K562 treated with DMSO at 1 percent for 4 hours (cell line): Measurements from ENCODE around the gene USP17L27. TPM values are rescaled to one million over a fixed set of nuclear protein-coding genes. Genes with fewer than 3 reads are reported as not detected.

Experiments
- total RNA-seq: library from RNA; unstranded; fragments of 300-600 nt; gene quantifications from 2 replicates; pipeline ENCODE4 v1.2.3, GENCODE V29; 2022; ENCODE audit not compliant: insufficient read depth

USP17L27 gene, protein sequence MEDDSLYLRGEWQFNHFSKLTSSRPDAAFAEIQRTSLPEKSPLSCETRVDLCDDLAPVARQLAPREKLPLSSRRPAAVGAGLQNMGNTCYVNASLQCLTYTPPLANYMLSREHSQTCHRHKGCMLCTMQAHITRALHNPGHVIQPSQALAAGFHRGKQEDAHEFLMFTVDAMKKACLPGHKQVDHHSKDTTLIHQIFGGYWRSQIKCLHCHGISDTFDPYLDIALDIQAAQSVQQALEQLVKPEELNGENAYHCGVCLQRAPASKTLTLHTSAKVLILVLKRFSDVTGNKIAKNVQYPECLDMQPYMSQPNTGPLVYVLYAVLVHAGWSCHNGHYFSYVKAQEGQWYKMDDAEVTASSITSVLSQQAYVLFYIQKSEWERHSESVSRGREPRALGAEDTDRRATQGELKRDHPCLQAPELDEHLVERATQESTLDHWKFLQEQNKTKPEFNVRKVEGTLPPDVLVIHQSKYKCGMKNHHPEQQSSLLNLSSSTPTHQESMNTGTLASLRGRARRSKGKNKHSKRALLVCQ
- total RNA-seq, result not detected in 2 replicates

DNA sequence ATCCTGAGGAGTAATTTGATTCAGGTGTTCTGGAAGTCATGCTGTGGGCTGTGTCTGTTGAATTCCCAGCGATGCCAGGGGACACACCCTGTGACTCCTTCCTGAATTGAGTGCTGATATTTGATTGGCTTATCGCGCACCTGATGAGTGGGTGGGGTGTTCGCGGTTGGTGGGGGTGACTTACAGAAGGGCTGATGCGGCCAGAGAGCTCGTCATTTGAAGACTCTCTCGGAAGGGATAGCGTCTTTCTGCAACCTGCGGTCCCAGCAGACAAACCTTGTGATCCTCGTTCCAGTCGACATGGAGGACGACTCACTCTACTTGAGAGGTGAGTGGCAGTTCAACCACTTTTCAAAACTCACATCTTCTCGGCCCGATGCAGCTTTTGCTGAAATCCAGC, at the start of gene USP17L27:
Gene USP17L27 (plus strand): TSS at position 301 of the 400 bp plus-strand sequence. CDS start 0 bp downstream, at position 301.

DNA sequence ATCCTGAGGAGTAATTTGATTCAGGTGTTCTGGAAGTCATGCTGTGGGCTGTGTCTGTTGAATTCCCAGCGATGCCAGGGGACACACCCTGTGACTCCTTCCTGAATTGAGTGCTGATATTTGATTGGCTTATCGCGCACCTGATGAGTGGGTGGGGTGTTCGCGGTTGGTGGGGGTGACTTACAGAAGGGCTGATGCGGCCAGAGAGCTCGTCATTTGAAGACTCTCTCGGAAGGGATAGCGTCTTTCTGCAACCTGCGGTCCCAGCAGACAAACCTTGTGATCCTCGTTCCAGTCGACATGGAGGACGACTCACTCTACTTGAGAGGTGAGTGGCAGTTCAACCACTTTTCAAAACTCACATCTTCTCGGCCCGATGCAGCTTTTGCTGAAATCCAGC, 19.1 kb upstream of the USP17L27 start, which contains the start of gene USP17L24:
Gene USP17L24 (plus strand): TSS at position 301 of the 400 bp plus-strand sequence. CDS start 0 bp downstream, at position 301.

DNA sequence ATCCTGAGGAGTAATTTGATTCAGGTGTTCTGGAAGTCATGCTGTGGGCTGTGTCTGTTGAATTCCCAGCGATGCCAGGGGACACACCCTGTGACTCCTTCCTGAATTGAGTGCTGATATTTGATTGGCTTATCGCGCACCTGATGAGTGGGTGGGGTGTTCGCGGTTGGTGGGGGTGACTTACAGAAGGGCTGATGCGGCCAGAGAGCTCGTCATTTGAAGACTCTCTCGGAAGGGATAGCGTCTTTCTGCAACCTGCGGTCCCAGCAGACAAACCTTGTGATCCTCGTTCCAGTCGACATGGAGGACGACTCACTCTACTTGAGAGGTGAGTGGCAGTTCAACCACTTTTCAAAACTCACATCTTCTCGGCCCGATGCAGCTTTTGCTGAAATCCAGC, 14.3 kb upstream of the USP17L27 start, which contains the start of gene USP17L25:
Gene USP17L25 (plus strand): TSS at position 301 of the 400 bp plus-strand sequence. CDS start 0 bp downstream, at position 301.

DNA sequence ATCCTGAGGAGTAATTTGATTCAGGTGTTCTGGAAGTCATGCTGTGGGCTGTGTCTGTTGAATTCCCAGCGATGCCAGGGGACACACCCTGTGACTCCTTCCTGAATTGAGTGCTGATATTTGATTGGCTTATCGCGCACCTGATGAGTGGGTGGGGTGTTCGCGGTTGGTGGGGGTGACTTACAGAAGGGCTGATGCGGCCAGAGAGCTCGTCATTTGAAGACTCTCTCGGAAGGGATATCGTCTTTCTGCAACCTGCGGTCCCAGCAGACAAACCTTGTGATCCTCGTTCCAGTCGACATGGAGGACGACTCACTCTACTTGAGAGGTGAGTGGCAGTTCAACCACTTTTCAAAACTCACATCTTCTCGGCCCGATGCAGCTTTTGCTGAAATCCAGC, 9.6 kb upstream of the USP17L27 start, which contains the start of gene USP17L26:
Gene USP17L26 (plus strand): TSS at position 301 of the 400 bp plus-strand sequence. CDS start 0 bp downstream, at position 301.

DNA sequence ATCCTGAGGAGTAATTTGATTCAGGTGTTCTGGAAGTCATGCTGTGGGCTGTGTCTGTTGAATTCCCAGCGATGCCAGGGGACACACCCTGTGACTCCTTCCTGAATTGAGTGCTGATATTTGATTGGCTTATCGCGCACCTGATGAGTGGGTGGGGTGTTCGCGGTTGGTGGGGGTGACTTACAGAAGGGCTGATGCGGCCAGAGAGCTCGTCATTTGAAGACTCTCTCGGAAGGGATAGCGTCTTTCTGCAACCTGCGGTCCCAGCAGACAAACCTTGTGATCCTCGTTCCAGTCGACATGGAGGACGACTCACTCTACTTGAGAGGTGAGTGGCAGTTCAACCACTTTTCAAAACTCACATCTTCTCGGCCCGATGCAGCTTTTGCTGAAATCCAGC, 4.8 kb upstream of the USP17L27 start, which contains the start of gene USP17L5:
Gene USP17L5 (plus strand): TSS at position 301 of the 400 bp plus-strand sequence. CDS start 0 bp downstream, at position 301.

DNA sequence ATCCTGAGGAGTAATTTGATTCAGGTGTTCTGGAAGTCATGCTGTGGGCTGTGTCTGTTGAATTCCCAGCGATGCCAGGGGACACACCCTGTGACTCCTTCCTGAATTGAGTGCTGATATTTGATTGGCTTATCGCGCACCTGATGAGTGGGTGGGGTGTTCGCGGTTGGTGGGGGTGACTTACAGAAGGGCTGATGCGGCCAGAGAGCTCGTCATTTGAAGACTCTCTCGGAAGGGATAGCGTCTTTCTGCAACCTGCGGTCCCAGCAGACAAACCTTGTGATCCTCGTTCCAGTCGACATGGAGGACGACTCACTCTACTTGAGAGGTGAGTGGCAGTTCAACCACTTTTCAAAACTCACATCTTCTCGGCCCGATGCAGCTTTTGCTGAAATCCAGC, 4.6 kb downstream of the USP17L27 start, which contains the start of gene USP17L28:
Gene USP17L28 (plus strand): TSS at position 301 of the 400 bp plus-strand sequence. CDS start 0 bp downstream, at position 301.

DNA sequence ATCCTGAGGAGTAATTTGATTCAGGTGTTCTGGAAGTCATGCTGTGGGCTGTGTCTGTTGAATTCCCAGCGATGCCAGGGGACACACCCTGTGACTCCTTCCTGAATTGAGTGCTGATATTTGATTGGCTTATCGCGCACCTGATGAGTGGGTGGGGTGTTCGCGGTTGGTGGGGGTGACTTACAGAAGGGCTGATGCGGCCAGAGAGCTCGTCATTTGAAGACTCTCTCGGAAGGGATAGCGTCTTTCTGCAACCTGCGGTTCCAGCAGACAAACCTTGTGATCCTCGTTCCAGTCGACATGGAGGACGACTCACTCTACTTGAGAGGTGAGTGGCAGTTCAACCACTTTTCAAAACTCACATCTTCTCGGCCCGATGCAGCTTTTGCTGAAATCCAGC, 9.4 kb downstream of the USP17L27 start, which contains the start of gene USP17L29:
Gene USP17L29 (plus strand): TSS at position 301 of the 400 bp plus-strand sequence. CDS start 0 bp downstream, at position 301.

DNA sequence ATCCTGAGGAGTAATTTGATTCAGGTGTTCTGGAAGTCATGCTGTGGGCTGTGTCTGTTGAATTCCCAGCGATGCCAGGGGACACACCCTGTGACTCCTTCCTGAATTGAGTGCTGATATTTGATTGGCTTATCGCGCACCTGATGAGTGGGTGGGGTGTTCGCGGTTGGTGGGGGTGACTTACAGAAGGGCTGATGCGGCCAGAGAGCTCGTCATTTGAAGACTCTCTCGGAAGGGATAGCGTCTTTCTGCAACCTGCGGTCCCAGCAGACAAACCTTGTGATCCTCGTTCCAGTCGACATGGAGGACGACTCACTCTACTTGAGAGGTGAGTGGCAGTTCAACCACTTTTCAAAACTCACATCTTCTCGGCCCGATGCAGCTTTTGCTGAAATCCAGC, 18.9 kb downstream of the USP17L27 start, which contains the start of gene USP17L30:
Gene USP17L30 (plus strand): TSS at position 301 of the 400 bp plus-strand sequence. CDS start 0 bp downstream, at position 301.

Other genes starting within 250 kb of the USP17L27 start
- not detected in 2 replicates for gene FAM90A26, start 173.7 kb upstream of the USP17L27 start, total RNA-seq
- not detected in 2 replicates for gene USP17L10, start 133.5 kb upstream of the USP17L27 start, total RNA-seq
- gene USP17L11, start 128.7 kb upstream of the USP17L27 start, total RNA-seq, result not detected in 2 replicates
- not detected in 2 replicates for gene USP17L12, start 124.0 kb upstream of the USP17L27 start, total RNA-seq
- not detected in 2 replicates for gene USP17L13, start 119.3 kb upstream of the USP17L27 start, total RNA-seq
- gene USP17L15, start 109.8 kb upstream of the USP17L27 start, total RNA-seq, result not detected in 2 replicates
- not detected in 2 replicates for gene USP17L17, start 100.3 kb upstream of the USP17L27 start, total RNA-seq
- not detected in 2 replicates for gene USP17L18, start 95.5 kb upstream of the USP17L27 start, total RNA-seq
- gene USP17L19, start 90.8 kb upstream of the USP17L27 start, total RNA-seq, result not detected in 2 replicates
- gene USP17L20, start 86.0 kb upstream of the USP17L27 start, total RNA-seq, result not detected in 2 replicates
- not detected in 2 replicates for gene USP17L21, start 81.3 kb upstream of the USP17L27 start, total RNA-seq
- not detected in 2 replicates for gene USP17L22, start 76.5 kb upstream of the USP17L27 start, total RNA-seq
- not detected in 2 replicates for gene USP17L24, start 19.0 kb upstream of the USP17L27 start, total RNA-seq
- gene USP17L25, start 14.2 kb upstream of the USP17L27 start, total RNA-seq, result not detected in 2 replicates
- not detected in 2 replicates for gene USP17L26, start 9.5 kb upstream of the USP17L27 start, total RNA-seq
- not detected in 2 replicates for gene USP17L5, start 4.7 kb upstream of the USP17L27 start, total RNA-seq
- not detected in 2 replicates for gene USP17L28, start 4.7 kb downstream of the USP17L27 start, total RNA-seq
- not detected in 2 replicates for gene USP17L29, start 9.5 kb downstream of the USP17L27 start, total RNA-seq
- not detected in 2 replicates for gene USP17L30, start 19.0 kb downstream of the USP17L27 start, total RNA-seq
- not detected in 2 replicates for gene DEFB131A, start 100.3 kb downstream of the USP17L27 start, total RNA-seq